ENCODE measurements around the gene CHIT1. TPM values are rescaled to one million over a fixed set of nuclear protein-coding genes. Genes with fewer than 3 reads are reported as not detected.

Gene CHIT1
- total RNA-seq, 1 experiment from 2014 or later, result not detected

- no peak for TF ChIP-seq FOSL1 (IDR thresholded peaks at IDR 0.05; ENCODE audit: low read depth)
- TF ChIP-seq JUND (IDR thresholded peaks at IDR 0.05), result no peak
- TF ChIP-seq CBX3 (IDR thresholded peaks at IDR 0.05; ENCODE audit: low read depth), result no peak
Observed at GRCh38 chr1:203276916-203277545, 47.6 kb upstream of the CHIT1 start (continued).

DNA sequence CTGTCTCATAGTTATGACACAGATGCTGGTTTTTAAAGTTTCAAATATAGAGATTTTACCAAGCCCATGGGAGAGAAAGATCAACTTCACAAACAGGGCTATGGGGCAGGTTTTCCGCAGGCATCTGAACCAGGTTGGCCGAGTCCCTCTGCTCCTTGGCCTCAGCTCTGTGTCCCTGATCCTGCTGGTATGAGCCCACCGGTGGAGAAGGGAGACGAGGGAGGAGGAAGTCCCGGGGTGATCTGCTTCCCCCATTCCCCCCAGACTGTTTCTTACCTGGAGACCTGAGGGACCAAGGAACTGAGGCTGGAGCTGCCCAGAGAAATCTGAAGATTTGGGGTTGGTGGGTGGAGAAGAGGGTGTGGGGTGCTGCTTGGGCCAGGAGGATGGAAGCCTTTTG is 46.9 kb upstream of the CHIT1 start:
- no peaks in the 10 kb centered on the region for H3K9me2 ChIP-seq (ENCODE audit: insufficient read depth)
- no peak overlapping the region for H3K4me2 ChIP-seq (ENCODE audit: low read length)
- no peaks in the 10 kb centered on the region for H4K20me1 ChIP-seq (ENCODE audit: insufficient read depth)
- ChIA-PET RAD21 (ENCODE audit: low non-redundant PET in 1 of 2, low total read pairs in 2 of 2, uncharacterized antibody in 2 of 2, unreplicated experiment in 2 of 2) (no interaction called here), POLR2A (no interaction called here), CTCF (interaction anchor here (1.1 kb wide), 1 partner anchor 11 kb away, joined by 3 read pairs; no protein-coding TSS in a partner anchor)
- no peak overlapping the region for H2AFZ ChIP-seq (ENCODE audit: low read depth, low read length, poor library complexity, severe bottlenecking)
- no TSS peak for BruUV-seq (replicated peaks)
- H3K79me2 ChIP-seq (ENCODE audit: insufficient read depth, low read length), result no peaks in the 10 kb centered on the region
- ATAC-seq (no peak), DNase-seq (ENCODE audit: low read depth, low spot score) (no peak)
- no peak for TF ChIP-seq SP1 (IDR thresholded peaks at IDR 0.05; ENCODE audit: low read depth)
- no peak for TF ChIP-seq ELF1 (IDR thresholded peaks at IDR 0.05; ENCODE audit: borderline replicate concordance, low read depth)
- TF ChIP-seq ZNF274 (IDR thresholded peaks at IDR 0.05; ENCODE audit: low read depth, low read length), result no peak
- no peak for TF ChIP-seq JUND (IDR thresholded peaks at IDR 0.05)
- TF ChIP-seq MAX (IDR thresholded peaks at IDR 0.05), result no peak
- no peak for TF ChIP-seq RAD21 (IDR thresholded peaks at IDR 0.05; ENCODE audit: low read depth)
- no peak for TF ChIP-seq POLR2A (IDR thresholded peaks at IDR 0.05; ENCODE audit: borderline replicate concordance, extremely low read depth, insufficient read depth, insufficient read length)
- no peak for TF ChIP-seq ZFX (IDR thresholded peaks at IDR 0.05)
- H3K27me3 ChIP-seq (ENCODE audit: insufficient read depth, low read length), result no peaks in the 10 kb centered on the region
- no peaks in the 10 kb centered on the region for H3K36me3 ChIP-seq (ENCODE audit: control insufficient read depth in 1 of 2, insufficient read depth in 2 of 2, low read length in 2 of 2)
- no peak overlapping the region for H3K27ac ChIP-seq (ENCODE audit: low read depth, low read length)
- H3K9me3 ChIP-seq (ENCODE audit: control insufficient read depth in 1 of 2, insufficient read depth in 1 of 2, low read depth in 1 of 2, low read length in 2 of 2), result no peaks in the 10 kb centered on the region
- H3K4me3 ChIP-seq (replicated peaks in 1 of 2; ENCODE audit: low read depth in 1 of 2, low read length in 2 of 2), result no peak overlapping the region
- intact Hi-C loops (cut with micrococcal nuclease), result no loop called here
- peaks cover 0 to 22% of the 10 kb centered on the region in 2 experiments; a peak in 2 of 4 replicates for H3K4me1 ChIP-seq (ENCODE audit: control insufficient read depth in 1 of 2, insufficient read depth in 2 of 2, low read length in 2 of 2)
- no peak overlapping the region for H3K9ac ChIP-seq (ENCODE audit: low read length)

Measured in HCT116 (cell line).